Neural cell (in vitro differentiated cells): Measurements from ENCODE around the gene RPS6KA2.

Source experiments
- EP300 ChIP-seq: fragments of 450-650 bp; conservative IDR thresholded peaks from 2 replicates; pipeline ENCODE4 v1.6.1; 2014; ENCODE audit warnings: antibody characterized with exemption, mild to moderate bottlenecking, moderate library complexity; ENCODE audit not compliant: poor library complexity, severe bottlenecking
- EZH2 ChIP-seq: fragments of 200-600, 300-800 bp; shearing (Covaris generic), sonication (generic); IDR thresholded peaks from 2 replicates; pipeline ENCODE4 v1.6.1; 2014; ENCODE audit warnings: antibody characterized with exemption, low read length, borderline replicate concordance, mild to moderate bottlenecking; ENCODE audit not compliant: insufficient read depth, poor library complexity, severe bottlenecking
- MXI1 ChIP-seq: fragments of 450-650 bp; conservative IDR thresholded peaks from 2 replicates; pipeline ENCODE4 v1.6.1; 2014; ENCODE audit warnings: antibody characterized with exemption, mild to moderate bottlenecking; ENCODE audit not compliant: poor library complexity, severe bottlenecking
- POLR2AphosphoS5 ChIP-seq: IDR thresholded peaks from 2 replicates; pipeline ENCODE4 v1.6.1; 2012
- RAD21 ChIP-seq: fragments of 450-650 bp; conservative IDR thresholded peaks from 2 replicates; pipeline ENCODE4 v1.6.1; 2014; ENCODE audit warnings: antibody characterized with exemption, mild to moderate bottlenecking, moderate library complexity
- SMC3 ChIP-seq: fragments of 450-650 bp; conservative IDR thresholded peaks from 2 replicates; pipeline ENCODE4 v1.6.1; 2014; ENCODE audit warnings: antibody characterized with exemption, mild to moderate bottlenecking, moderate library complexity; ENCODE audit not compliant: poor library complexity
- TAF1 ChIP-seq: IDR thresholded peaks from 2 replicates; pipeline ENCODE4 v1.6.1; 2012; ENCODE audit warnings: low read depth
- TF ChIP-seq, protein P1 (sequence below): fragments of 450-650 bp; IDR thresholded peaks from 2 replicates; pipeline ENCODE4 v1.5.1; 2014; ENCODE audit warnings: antibody characterized with exemption, mild to moderate bottlenecking, moderate library complexity; ENCODE audit not compliant: poor library complexity, severe bottlenecking

DNA sequence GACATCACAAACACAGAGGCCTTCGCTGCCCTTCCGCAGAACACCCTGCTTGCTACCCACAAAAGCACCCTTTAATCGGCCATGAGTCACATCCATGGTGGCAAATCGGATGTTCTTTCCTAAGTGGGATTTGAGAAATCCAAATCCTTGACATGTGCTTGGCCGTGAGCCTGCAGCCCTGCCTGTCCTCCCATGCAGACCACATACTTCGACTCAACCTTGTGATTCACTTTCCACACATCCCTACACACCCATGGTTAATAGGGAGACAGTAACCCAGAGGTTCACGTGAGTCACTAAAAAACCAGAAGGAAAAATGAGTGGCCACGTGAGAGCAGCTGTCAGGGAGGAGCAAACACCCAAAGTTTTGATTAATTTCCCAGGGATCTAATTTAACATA lies 59.9 kb downstream of the RPS6KA2 start:
- TF ChIP-seq, protein P1, sequence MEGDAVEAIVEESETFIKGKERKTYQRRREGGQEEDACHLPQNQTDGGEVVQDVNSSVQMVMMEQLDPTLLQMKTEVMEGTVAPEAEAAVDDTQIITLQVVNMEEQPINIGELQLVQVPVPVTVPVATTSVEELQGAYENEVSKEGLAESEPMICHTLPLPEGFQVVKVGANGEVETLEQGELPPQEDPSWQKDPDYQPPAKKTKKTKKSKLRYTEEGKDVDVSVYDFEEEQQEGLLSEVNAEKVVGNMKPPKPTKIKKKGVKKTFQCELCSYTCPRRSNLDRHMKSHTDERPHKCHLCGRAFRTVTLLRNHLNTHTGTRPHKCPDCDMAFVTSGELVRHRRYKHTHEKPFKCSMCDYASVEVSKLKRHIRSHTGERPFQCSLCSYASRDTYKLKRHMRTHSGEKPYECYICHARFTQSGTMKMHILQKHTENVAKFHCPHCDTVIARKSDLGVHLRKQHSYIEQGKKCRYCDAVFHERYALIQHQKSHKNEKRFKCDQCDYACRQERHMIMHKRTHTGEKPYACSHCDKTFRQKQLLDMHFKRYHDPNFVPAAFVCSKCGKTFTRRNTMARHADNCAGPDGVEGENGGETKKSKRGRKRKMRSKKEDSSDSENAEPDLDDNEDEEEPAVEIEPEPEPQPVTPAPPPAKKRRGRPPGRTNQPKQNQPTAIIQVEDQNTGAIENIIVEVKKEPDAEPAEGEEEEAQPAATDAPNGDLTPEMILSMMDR: no peak
- no peak for TF ChIP-seq RAD21
- no peak for TF ChIP-seq EZH2
- no peak for TF ChIP-seq SMC3
- TF ChIP-seq MXI1: no peak
- no peak for TF ChIP-seq POLR2AphosphoS5
- TF ChIP-seq EP300: no peak
- TF ChIP-seq TAF1: no peak
